Amniotic stem cell (primary cell): ENCODE results near the gene LTBR.

Source experiments
- DNase-seq: peaks from one replicate; lab custom pipeline; 2025; lab: John Stamatoyannopoulos, UW

Gene LTBR

GRCh38 chr12:6368906-6369525 lies 14.9 kb upstream of the LTBR start:
- DNase-seq: no peak

- no peak for DNase-seq
Measured at GRCh38 chr12:6369916-6370575, 13.9 kb upstream of the LTBR start.

- DNase-seq: no peak
Measured at GRCh38 chr12:6370576-6370935, 13.4 kb upstream of the LTBR start.

GRCh38 chr12:6370994-6371754 lies 12.8 kb upstream of the LTBR start:
- DNase-seq: no peak

GRCh38 chr12:6372403-6373003 lies 11.5 kb upstream of the LTBR start:
- peak; percentile 40 for DNase-seq

GRCh38 chr12:6373022-6373787 lies 10.8 kb upstream of the LTBR start:
- DNase-seq: no peak

- DNase-seq: no peak
Measured at GRCh38 chr12:6374028-6374785, 9.8 kb upstream of the LTBR start.

- DNase-seq: no peak
Measured at GRCh38 chr12:6374786-6375160, 9.2 kb upstream of the LTBR start.

- DNase-seq: no peak
Measured at GRCh38 chr12:6375269-6376078, 8.5 kb upstream of the LTBR start, which contains the start of gene SCNN1A. TSS of gene SCNN1A (minus strand) at chr12:6375563. CDS start at chr12:6374783, 780 bp downstream.

- DNase-seq: no peak
Measured at GRCh38 chr12:6376079-6376869, 7.7 kb upstream of the LTBR start.

GRCh38 chr12:6376870-6377666 lies 6.9 kb upstream of the LTBR start:
- no peak for DNase-seq

- DNase-seq: no peak
Measured at GRCh38 chr12:6377667-6377994, 6.3 kb upstream of the LTBR start.

GRCh38 chr12:6378709-6379472 lies 5.1 kb upstream of the LTBR start:
- DNase-seq: no peak

- no peak for DNase-seq
Measured at GRCh38 chr12:6380141-6381121, 3.5 kb upstream of the LTBR start.

GRCh38 chr12:6382371-6382770 lies 1.6 kb upstream of the LTBR start:
- DNase-seq: no peak

- DNase-seq: no peak
Measured at GRCh38 chr12:6382982-6383381, 980 bp upstream of the LTBR start.
